Measurements from ENCODE around the gene EPB41L4A.

EPB41L4A gene

GRCh38 chr5:112143690-112144089 is 275.4 kb downstream of the EPB41L4A start:
- Histone ChIP-seq H3K27me3 (replicated peaks; ENCODE audit: insufficient read depth, low read length) (no peaks in the 10 kb centered on the region), H3K27ac (ENCODE audit: low read length) (no peak overlapping the region), H3K9me3 (replicated peaks; ENCODE audit: insufficient read depth, low read length) (no peaks in the 10 kb centered on the region), H3K36me3 (replicated peaks; ENCODE audit: insufficient read depth, low read length) (no peaks in the 10 kb centered on the region), H3K4me3 (ENCODE audit: low read length) (no peak overlapping the region), H4K20me1 (ENCODE audit: insufficient read depth, low read length) (no peaks in the 10 kb centered on the region), H3K9me2 (replicated peaks; ENCODE audit: insufficient read depth, low read length) (no peaks in the 10 kb centered on the region), H3F3A (ENCODE audit: insufficient read depth, low read length) (no peaks in the 10 kb centered on the region), H3K4me2 (ENCODE audit: low read depth, low read length) (no peak overlapping the region), H2AFZ (ENCODE audit: low read length) (no peak overlapping the region), H3K4me1 (ENCODE audit: low read length) (no peaks in the 10 kb centered on the region), H3K9ac (ENCODE audit: low read length) (no peak overlapping the region), H3K79me2 (ENCODE audit: low read length) (no peaks in the 10 kb centered on the region)
- DNase-seq, result no peak
- no peak for TF ChIP-seq CTCF (IDR thresholded peaks at IDR 0.05; ENCODE audit: low read length)
- TF ChIP-seq EZH2 (optimal IDR thresholded peaks at IDR 0.05; ENCODE audit: low read depth, low read length), result no peak
- no peak for TF ChIP-seq EZH2phosphoT487 (IDR thresholded peaks at IDR 0.05; ENCODE audit: low read length)

GRCh38 chr5:112142769-112143270 is 276.3 kb downstream of the EPB41L4A start:
- DNase-seq, result no peak
- Histone ChIP-seq H3K4me1 (ENCODE audit: low read length) (no peaks in the 10 kb centered on the region), H2AFZ (ENCODE audit: low read length) (no peak overlapping the region), H3K79me2 (ENCODE audit: low read length) (no peaks in the 10 kb centered on the region), H3K9me3 (replicated peaks; ENCODE audit: insufficient read depth, low read length) (no peaks in the 10 kb centered on the region), H3K27me3 (replicated peaks; ENCODE audit: insufficient read depth, low read length) (no peaks in the 10 kb centered on the region), H3K36me3 (replicated peaks; ENCODE audit: insufficient read depth, low read length) (no peaks in the 10 kb centered on the region), H3K9me2 (replicated peaks; ENCODE audit: insufficient read depth, low read length) (no peaks in the 10 kb centered on the region), H3K9ac (ENCODE audit: low read length) (no peak overlapping the region), H3K27ac (ENCODE audit: low read length) (no peak overlapping the region), H4K20me1 (ENCODE audit: insufficient read depth, low read length) (no peaks in the 10 kb centered on the region), H3F3A (ENCODE audit: insufficient read depth, low read length) (no peaks in the 10 kb centered on the region), H3K4me3 (ENCODE audit: low read length) (no peak overlapping the region), H3K4me2 (ENCODE audit: low read depth, low read length) (no peak overlapping the region)
- no peak for TF ChIP-seq EZH2 (optimal IDR thresholded peaks at IDR 0.05; ENCODE audit: low read depth, low read length)
- no peak for TF ChIP-seq EZH2phosphoT487 (IDR thresholded peaks at IDR 0.05; ENCODE audit: low read length)
- no peak for TF ChIP-seq CTCF (IDR thresholded peaks at IDR 0.05; ENCODE audit: low read length)

- Histone ChIP-seq H3K9me3 (replicated peaks; ENCODE audit: insufficient read depth, low read length) (no peaks in the 10 kb centered on the region), H3K4me1 (ENCODE audit: low read length) (no peaks in the 10 kb centered on the region), H3K9ac (ENCODE audit: low read length) (no peak overlapping the region), H3K9me2 (replicated peaks; ENCODE audit: insufficient read depth, low read length) (no peaks in the 10 kb centered on the region), H4K20me1 (ENCODE audit: insufficient read depth, low read length) (no peaks in the 10 kb centered on the region), H2AFZ (ENCODE audit: low read length) (no peak overlapping the region), H3K4me3 (ENCODE audit: low read length) (no peak overlapping the region), H3K27me3 (replicated peaks; ENCODE audit: insufficient read depth, low read length) (no peaks in the 10 kb centered on the region), H3K4me2 (ENCODE audit: low read depth, low read length) (no peak overlapping the region), H3K27ac (ENCODE audit: low read length) (no peak overlapping the region), H3F3A (ENCODE audit: insufficient read depth, low read length) (no peaks in the 10 kb centered on the region), H3K79me2 (ENCODE audit: low read length) (no peaks in the 10 kb centered on the region), H3K36me3 (replicated peaks; ENCODE audit: insufficient read depth, low read length) (no peaks in the 10 kb centered on the region)
- DNase-seq, result no peak
- no peak for TF ChIP-seq EZH2 (optimal IDR thresholded peaks at IDR 0.05; ENCODE audit: low read depth, low read length)
- no peak for TF ChIP-seq EZH2phosphoT487 (IDR thresholded peaks at IDR 0.05; ENCODE audit: low read length)
- TF ChIP-seq CTCF (IDR thresholded peaks at IDR 0.05; ENCODE audit: low read length), result no peak
Measured at GRCh38 chr5:112141582-112141981, 277.5 kb downstream of the EPB41L4A start.
